PFSK-1 (cell line): ENCODE measurements around the gene PCDHGB5.

Source experiments
- FOXP2 ChIP-seq: optimal IDR thresholded peaks from 2 replicates; pipeline ENCODE3; 2011; ENCODE audit warnings: borderline replicate concordance, control low read depth, inconsistent platforms; ENCODE audit not compliant: insufficient read depth; ENCODE audit errors: extremely low read length, extremely low read depth
- POLR2AphosphoS5 ChIP-seq: IDR thresholded peaks from 2 replicates; pipeline ENCODE4 v1.6.1; 2012; ENCODE audit warnings: low read depth, mild to moderate bottlenecking, control low read depth, low read length, moderate library complexity
- TAF1 ChIP-seq: IDR thresholded peaks from 2 replicates; pipeline ENCODE4 v1.6.1; 2012; ENCODE audit warnings: low read length, control low read depth, borderline replicate concordance; ENCODE audit not compliant: insufficient read depth

- no peak for TF ChIP-seq TAF1
- TF ChIP-seq POLR2AphosphoS5, result no peak
- no peak for TF ChIP-seq FOXP2
Measured at GRCh38 chr5:141441571-141442170, 43.9 kb downstream of the PCDHGB5 start.
